Left lung (tissue), 10 donors: Measurements from ENCODE around the gene SPO11. TPM values are rescaled to one million over a fixed set of nuclear protein-coding genes. Genes with fewer than 3 reads are reported as not detected.

Experiments used
- ATAC-seq: fragments of 200-7000 bp; cut with Tn5 transposase; one replicate; pipeline ENCODE4 v1.9.1; 2020; ENCODE audit warnings: moderate library complexity
- DNase-seq, 4 donors: peaks; one replicate each; pipeline ENCODE4 v3.0.0-alpha.2; 2013 to 2020
- H3K27ac ChIP-seq, 2 donors: fragments of 200-600 bp; sonication (generic) in 1 of 2; one replicate each; pipeline versions ENCODE4 v1.5.0 to v1.8.0; 2020 to 2021
- H3K27me3 ChIP-seq, 2 donors: fragments of 200-600 bp; sonication (generic) in 1 of 2; one replicate each; pipeline versions ENCODE4 v1.5.0 to v1.8.0; 2020 to 2021
- H3K36me3 ChIP-seq, 2 donors: fragments of 200-600 bp; sonication (generic) in 1 of 2; one replicate each; pipeline versions ENCODE4 v1.5.0 to v1.8.0; 2020 to 2021
- H3K4me1 ChIP-seq, 2 donors: fragments of 200-600 bp; one replicate each; pipeline ENCODE4 v1.8.0; 2021
- H3K4me3 ChIP-seq, 2 donors: fragments of 200-600 bp; sonication (generic) in 1 of 2; one replicate each; pipeline versions ENCODE4 v1.5.0 to v1.8.0; 2020 to 2021; ENCODE audit warnings: mild to moderate bottlenecking in 1 of 2
- H3K9me3 ChIP-seq, 2 donors: fragments of 200-600 bp; sonication (generic) in 1 of 2; one replicate each; pipeline versions ENCODE4 v1.5.0 to v1.8.0; 2020 to 2021
- CTCF ChIP-seq, 2 donors: fragments of 200-600 bp; sonication (generic) in 1 of 2; IDR thresholded peaks; one replicate each; pipeline versions ENCODE4 v1.5.0 to v1.8.0; 2021; ENCODE audit warnings: antibody characterized with exemption in 2 of 2
- intact Hi-C, 2 donors: fragments of 100-400 bp; cut with DNase I; formaldehyde crosslinking; loops; one replicate each; pipeline versions ENCODE4 v1.11.2 to v1.14.2; 2022
- polyA plus RNA-seq, 6 donors: library from polyadenylated mRNA; unstranded; fragments of 120-200 nt; gene quantifications; one replicate each; pipeline ENCODE4 v1.2.1, GENCODE V29; 2013; ENCODE audit not compliant: insufficient read length in 6 of 6
- total RNA-seq, 2 donors: library from RNA; stranded (reverse); fragmentation: NEBNext Ultra II Directional; extraction: Animal tissue kit (Norgen Biotek cat#: 25700); gene quantifications; one replicate each; pipeline ENCODE4 v1.2.1, GENCODE V29; 2021
- donor health status: DM: no; HTN: yes; CAD: no.
- donor health status: DM: no; HTN: no; CAD: no.

The SPO11 gene
- total and polyA plus RNA-seq, 8 donors: not detected

- Histone ChIP-seq H3K27ac (no peak overlapping the region), H3K36me3 (no peaks in the 10 kb centered on the region), H3K4me1 (no peaks in the 10 kb centered on the region), H3K4me3 (no peak overlapping the region), H3K9me3 (no peaks in the 10 kb centered on the region), H3K27me3 (peaks cover 0 to 35% of the 10 kb centered on the region in 2 donors)
- ATAC-seq: no peak
- intact Hi-C loops: no loop called here
- TF ChIP-seq CTCF (IDR thresholded peaks at IDR 0.05): no peak
- no peak for DNase-seq
These were observed 31.1 kb upstream of the SPO11 start for GRCh38 chr20:57298457-57298856.

GRCh38 chr20:57301026-57301425 lies 28.6 kb upstream of the SPO11 start:
- no peak for ATAC-seq
- no peaks in the 10 kb centered on the region for H3K36me3 ChIP-seq
- H3K27me3 ChIP-seq: peaks cover 0 to 28% of the 10 kb centered on the region in 2 donors
- no peak overlapping the region for H3K4me3 ChIP-seq
- DNase-seq: no peak
- TF ChIP-seq CTCF (IDR thresholded peaks at IDR 0.05): no peak
- no peaks in the 10 kb centered on the region for H3K9me3 ChIP-seq
- no peak overlapping the region for H3K27ac ChIP-seq
- no peaks in the 10 kb centered on the region for H3K4me1 ChIP-seq
- intact Hi-C loops: no loop called here

DNA sequence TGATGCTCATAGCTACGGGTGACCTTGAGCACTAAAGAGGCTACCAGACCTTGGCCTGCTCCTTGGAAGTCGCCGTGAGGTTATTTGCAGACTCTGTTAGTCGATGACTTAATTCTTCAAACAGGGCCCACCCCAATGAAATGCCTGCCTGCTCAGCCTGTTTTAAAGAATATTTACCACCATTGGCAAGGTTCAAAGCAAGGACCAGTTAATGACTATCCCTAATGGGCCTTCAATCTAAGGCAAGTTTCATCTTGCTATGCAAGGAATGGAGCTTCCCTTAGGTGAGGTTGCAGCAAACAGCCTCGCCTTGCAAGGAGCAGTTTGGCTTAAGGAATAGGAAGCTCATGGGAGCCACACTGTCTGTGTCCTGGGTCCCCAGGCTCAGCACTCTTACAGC lies 22.9 kb upstream of the SPO11 start:
- H3K4me1 ChIP-seq: no peaks in the 10 kb centered on the region
- DNase-seq: no peak
- no peak for TF ChIP-seq CTCF (IDR thresholded peaks at IDR 0.05)
- no peaks in the 10 kb centered on the region for H3K9me3 ChIP-seq
- intact Hi-C loops: no loop called here
- no peak overlapping the region for H3K4me3 ChIP-seq
- peaks cover 0 to 39% of the 10 kb centered on the region in 2 donors for H3K27me3 ChIP-seq
- no peaks in the 10 kb centered on the region for H3K36me3 ChIP-seq
- ATAC-seq: no peak
- H3K27ac ChIP-seq: no peak overlapping the region

GRCh38 chr20:57308451-57309271 lies 20.9 kb upstream of the SPO11 start:
- TF ChIP-seq CTCF (IDR thresholded peaks at IDR 0.05): no peak
- Histone ChIP-seq H3K4me3 (no peak overlapping the region), H3K36me3 (no peaks in the 10 kb centered on the region), H3K4me1 (no peaks in the 10 kb centered on the region), H3K27me3 (peaks cover 0 to 47% of the 10 kb centered on the region in 2 donors), H3K9me3 (no peaks in the 10 kb centered on the region), H3K27ac (no peak overlapping the region)
- intact Hi-C loops: no loop called here
- no peak for DNase-seq
- ATAC-seq: no peak

DNA sequence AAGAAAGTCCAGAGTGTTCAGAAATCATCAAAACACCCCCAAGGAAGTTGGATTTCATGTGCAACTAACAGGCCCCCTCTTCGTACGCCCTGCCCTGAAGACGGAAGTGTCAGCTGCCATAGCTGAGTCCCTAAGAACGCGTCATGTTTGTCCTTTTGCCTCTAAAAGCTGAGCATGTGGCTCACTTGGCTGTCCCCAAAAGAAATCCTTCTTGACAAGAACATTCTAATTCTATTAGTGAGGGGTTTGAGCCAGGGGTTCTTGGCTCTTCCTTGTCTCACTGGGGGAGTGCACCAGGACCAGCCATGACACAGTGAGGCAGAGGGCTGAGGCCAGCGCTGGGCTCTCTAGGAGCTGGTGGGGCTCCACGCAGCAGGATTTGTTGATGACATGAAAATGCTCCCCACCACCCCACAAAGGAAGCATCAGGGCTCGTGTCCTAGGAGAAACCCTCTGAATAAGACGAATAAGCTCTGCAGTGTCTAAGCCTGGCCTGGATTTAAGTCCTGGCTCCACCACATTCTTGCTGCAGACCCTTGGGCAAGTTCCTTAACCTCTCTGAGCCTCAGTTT lies 20.0 kb upstream of the SPO11 start:
- TF ChIP-seq CTCF (IDR thresholded peaks at IDR 0.05): no peak
- no peak for ATAC-seq
- intact Hi-C loops: no loop called here

More for the DNA sequence above, 20.0 kb upstream of the SPO11 start:
- Histone ChIP-seq H3K27me3 (peaks cover 0 to 45% of the 10 kb centered on the region in 2 donors), H3K4me3 (no peak overlapping the region), H3K4me1 (no peaks in the 10 kb centered on the region), H3K9me3 (no peaks in the 10 kb centered on the region), H3K36me3 (no peaks in the 10 kb centered on the region), H3K27ac (no peak overlapping the region)
- DNase-seq: no peak
